ENCODE data around the gene ABCG1.

DNA sequence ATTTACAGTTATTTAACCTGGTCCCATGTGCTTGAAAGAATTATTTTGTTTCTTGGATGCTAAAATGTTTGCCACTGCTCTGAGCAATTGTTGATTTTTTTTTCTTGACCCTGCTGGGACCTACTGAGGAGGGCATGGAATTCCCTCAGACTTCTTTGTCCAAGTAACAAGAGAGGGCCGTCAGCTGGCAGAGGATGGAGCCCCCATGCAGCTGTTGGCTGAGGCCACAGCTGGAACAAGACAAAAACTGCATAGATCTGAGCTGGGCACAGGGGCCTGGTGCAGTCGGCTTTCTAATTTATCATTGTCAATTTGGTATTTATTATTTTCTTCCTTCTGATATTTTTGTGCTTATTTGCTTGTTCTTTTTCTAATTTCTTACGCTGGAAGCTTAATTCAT is 39.6 kb upstream of the ABCG1 start:
- TF ChIP-seq, protein P1, sequence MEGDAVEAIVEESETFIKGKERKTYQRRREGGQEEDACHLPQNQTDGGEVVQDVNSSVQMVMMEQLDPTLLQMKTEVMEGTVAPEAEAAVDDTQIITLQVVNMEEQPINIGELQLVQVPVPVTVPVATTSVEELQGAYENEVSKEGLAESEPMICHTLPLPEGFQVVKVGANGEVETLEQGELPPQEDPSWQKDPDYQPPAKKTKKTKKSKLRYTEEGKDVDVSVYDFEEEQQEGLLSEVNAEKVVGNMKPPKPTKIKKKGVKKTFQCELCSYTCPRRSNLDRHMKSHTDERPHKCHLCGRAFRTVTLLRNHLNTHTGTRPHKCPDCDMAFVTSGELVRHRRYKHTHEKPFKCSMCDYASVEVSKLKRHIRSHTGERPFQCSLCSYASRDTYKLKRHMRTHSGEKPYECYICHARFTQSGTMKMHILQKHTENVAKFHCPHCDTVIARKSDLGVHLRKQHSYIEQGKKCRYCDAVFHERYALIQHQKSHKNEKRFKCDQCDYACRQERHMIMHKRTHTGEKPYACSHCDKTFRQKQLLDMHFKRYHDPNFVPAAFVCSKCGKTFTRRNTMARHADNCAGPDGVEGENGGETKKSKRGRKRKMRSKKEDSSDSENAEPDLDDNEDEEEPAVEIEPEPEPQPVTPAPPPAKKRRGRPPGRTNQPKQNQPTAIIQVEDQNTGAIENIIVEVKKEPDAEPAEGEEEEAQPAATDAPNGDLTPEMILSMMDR (IDR thresholded peaks at IDR 0.05; ENCODE audit: extremely low read depth in 1 of 2, insufficient read depth in 1 of 2, low read depth in 1 of 2, low read length in 2 of 2), result no peak
- TF ChIP-seq JUN (IDR thresholded peaks at IDR 0.05; ENCODE audit: borderline replicate concordance, insufficient read depth, insufficient read length, low read depth), result no peak

All from endothelial cell of umbilical vein (primary cell).